PC-3 (cell line): ENCODE results near the gene NAA60. TPM values are rescaled to one million over a fixed set of nuclear protein-coding genes. Genes with fewer than 3 reads are reported as not detected.

Experiments used
- ATAC-seq: fragments of 200-7000 bp; cut with Tn5 transposase; 2 replicates; pipeline ENCODE4 v1.9.1; 2020; ENCODE audit warnings: mild to moderate bottlenecking, moderate library complexity
- BruUV-seq: library from RNA; stranded (reverse); fragments of 400-500 nt; replicated peaks from 2 replicates; lab custom pipeline; 2021; lab: Mats Ljungman, UMichigan
- CTCF ChIA-PET: fragments of 300-600 bp; sonication (Branson Sonifier 250); formaldehyde crosslinking; loops from one replicate; lab custom pipeline; 2022; ENCODE audit warnings: antibody characterized with exemption; lab: Charles Lee
- POLR2A ChIA-PET: fragments of 300-600 bp; sonication (Branson Sonifier 250); formaldehyde crosslinking; loops from one replicate; lab custom pipeline; 2022; ENCODE audit warnings: antibody characterized with exemption; ENCODE audit not compliant: unreplicated experiment; lab: Charles Lee
- DNase-seq: peaks from one replicate; pipeline ENCODE4 v3.0.0-alpha.2; 2015
- H2AFZ ChIP-seq: fragments of 300-600 bp; sonication (generic); 2 replicates; pipeline ENCODE4 v1.6.0; 2016; ENCODE audit warnings: antibody characterized with exemption, low read length
- H3F3A ChIP-seq: fragments of 300-600 bp; sonication (generic); one replicate; pipeline ENCODE4 v1.6.0; 2017; ENCODE audit warnings: antibody characterized with exemption, low read length, control low read depth, mild to moderate bottlenecking; ENCODE audit not compliant: unreplicated experiment
- H3K27ac ChIP-seq: fragments of 300-600 bp; sonication (generic); 2 replicates; pipeline ENCODE4 v1.5.1; 2016; ENCODE audit warnings: mild to moderate bottlenecking, low read length
- H3K27me3 ChIP-seq: fragments of 300-600 bp; sonication (generic); 2 replicates; pipeline ENCODE4 v1.6.1; 2016; ENCODE audit warnings: low read length, mixed read lengths
- H3K36me3 ChIP-seq: fragments of 300-600 bp; sonication (generic); 2 replicates; pipeline ENCODE4 v1.6.1; 2016; ENCODE audit warnings: low read depth, mixed run types, low read length, mixed read lengths
- H3K4me1 ChIP-seq: fragments of 300-600 bp; sonication (generic); 2 replicates; pipeline ENCODE4 v1.5.1; 2016; ENCODE audit warnings: low read length; ENCODE audit not compliant: insufficient read depth
- H3K4me2 ChIP-seq: fragments of 300-600 bp; sonication (generic); 2 replicates; pipeline ENCODE4 v1.6.0; 2016; ENCODE audit warnings: low read length
- H3K4me3 ChIP-seq: fragments of 300-600 bp; sonication (generic); 2 replicates; pipeline ENCODE4 v1.5.1; 2016; ENCODE audit warnings: mild to moderate bottlenecking, low read length, mixed read lengths
- H3K79me2 ChIP-seq: fragments of 300-600 bp; sonication (generic); 2 replicates; pipeline ENCODE4 v1.6.1; 2017; ENCODE audit warnings: low read length, mixed read lengths
- H3K9ac ChIP-seq: fragments of 300-600 bp; sonication (generic); 2 replicates; pipeline ENCODE4 v1.6.0; 2016; ENCODE audit warnings: mild to moderate bottlenecking, low read length
- H3K9me2 ChIP-seq: fragments of 300-600 bp; sonication (generic); replicated peaks from 2 replicates; pipeline ENCODE4 v1.6.1; 2016; ENCODE audit warnings: mixed run types, low read length, mixed read lengths
- H3K9me3 ChIP-seq: fragments of 300-600 bp; sonication (generic); 2 replicates; pipeline ENCODE4 v1.6.1; 2016; ENCODE audit warnings: low read length, mixed read lengths
- H4K20me1 ChIP-seq: fragments of 300-600 bp; sonication (generic); 2 replicates; pipeline ENCODE4 v1.6.1; 2016; ENCODE audit warnings: low read length, mixed read lengths
- EZH2 ChIP-seq: fragments of 300-600 bp; sonication (generic); IDR thresholded peaks from one replicate; pipeline ENCODE4 v1.6.1; 2017; ENCODE audit warnings: antibody characterized with exemption, mild to moderate bottlenecking, low read length; ENCODE audit not compliant: unreplicated experiment
- EZH2phosphoT487 ChIP-seq: fragments of 300-600 bp; sonication (generic); IDR thresholded peaks from 2 replicates; pipeline ENCODE4 v1.6.1; 2018; ENCODE audit warnings: mild to moderate bottlenecking, antibody characterized with exemption, low read length, borderline replicate concordance
- intact Hi-C: fragments of 100-400 bp; cut with micrococcal nuclease; formaldehyde crosslinking; loops from 2 replicates; pipeline ENCODE4 v1.9.0; 2023
- total RNA-seq: library from RNA; depleted of rRNA; stranded (reverse); fragments of >200 nt; gene quantifications from 2 replicates; pipeline ENCODE4 v1.2.3, GENCODE V29; 2014
- TF ChIP-seq, protein P1 (sequence below): fragments of 300-600 bp; sonication (generic); conservative IDR thresholded peaks from 2 replicates; pipeline ENCODE4 v1.5.1; 2017; ENCODE audit warnings: antibody characterized with exemption, low read depth, mild to moderate bottlenecking, low read length

Gene NAA60
- total RNA-seq, 1 experiment from 2014 or later, result 7.6 TPM

DNA sequence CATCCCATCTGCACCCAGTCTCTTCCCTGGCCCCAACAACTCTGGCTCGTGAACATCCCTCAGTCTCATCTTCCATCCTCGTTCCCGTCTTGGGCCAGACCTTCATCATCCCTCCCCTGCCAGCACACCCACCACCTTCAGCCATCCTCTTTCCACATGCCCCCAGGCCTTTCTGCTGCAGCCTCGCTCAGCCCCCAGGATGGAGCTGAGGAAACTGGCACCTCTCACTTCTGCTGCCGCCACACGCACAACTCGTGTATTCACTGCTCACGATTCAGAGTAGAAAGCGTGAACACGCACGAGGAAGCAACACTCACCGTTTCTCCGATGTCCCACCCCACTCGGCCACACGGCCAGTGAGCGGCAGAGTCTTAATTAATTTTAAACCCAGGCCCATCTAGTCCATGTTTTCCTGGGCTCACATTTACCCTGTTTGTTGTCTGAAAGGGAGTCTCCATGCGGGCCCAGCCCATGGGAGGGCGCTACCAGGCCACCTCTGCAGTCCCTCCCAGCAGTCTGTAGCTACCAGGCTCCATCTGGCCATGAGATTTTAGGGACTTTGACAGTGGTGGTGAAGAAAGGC is 39.3 kb downstream of the NAA60 start:
- no peak for ATAC-seq
- H3F3A ChIP-seq, result no peaks in the 10 kb centered on the region
- no peaks in the 10 kb centered on the region for H3K27me3 ChIP-seq
- POLR2A ChIA-PET, result no interaction called here
- BruUV-seq, result no TSS peak
- 0 out of 2 replicates have a peak, but pooled peaks cover 3% of the 10 kb centered on the region for H3K79me2 ChIP-seq
- DNase-seq, result no peak
- TF ChIP-seq, protein P1, sequence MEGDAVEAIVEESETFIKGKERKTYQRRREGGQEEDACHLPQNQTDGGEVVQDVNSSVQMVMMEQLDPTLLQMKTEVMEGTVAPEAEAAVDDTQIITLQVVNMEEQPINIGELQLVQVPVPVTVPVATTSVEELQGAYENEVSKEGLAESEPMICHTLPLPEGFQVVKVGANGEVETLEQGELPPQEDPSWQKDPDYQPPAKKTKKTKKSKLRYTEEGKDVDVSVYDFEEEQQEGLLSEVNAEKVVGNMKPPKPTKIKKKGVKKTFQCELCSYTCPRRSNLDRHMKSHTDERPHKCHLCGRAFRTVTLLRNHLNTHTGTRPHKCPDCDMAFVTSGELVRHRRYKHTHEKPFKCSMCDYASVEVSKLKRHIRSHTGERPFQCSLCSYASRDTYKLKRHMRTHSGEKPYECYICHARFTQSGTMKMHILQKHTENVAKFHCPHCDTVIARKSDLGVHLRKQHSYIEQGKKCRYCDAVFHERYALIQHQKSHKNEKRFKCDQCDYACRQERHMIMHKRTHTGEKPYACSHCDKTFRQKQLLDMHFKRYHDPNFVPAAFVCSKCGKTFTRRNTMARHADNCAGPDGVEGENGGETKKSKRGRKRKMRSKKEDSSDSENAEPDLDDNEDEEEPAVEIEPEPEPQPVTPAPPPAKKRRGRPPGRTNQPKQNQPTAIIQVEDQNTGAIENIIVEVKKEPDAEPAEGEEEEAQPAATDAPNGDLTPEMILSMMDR, result no peak
- no peak for TF ChIP-seq EZH2phosphoT487
- no peak for TF ChIP-seq EZH2
- H3K4me1 ChIP-seq, result no peaks in the 10 kb centered on the region
- no peak overlapping the region for H2AFZ ChIP-seq
- no peaks in the 10 kb centered on the region; the same call in 1 of the 2 replicates for H3K36me3 ChIP-seq
- no peaks in the 10 kb centered on the region for H3K9me2 ChIP-seq
- CTCF ChIA-PET, result no interaction called here
- intact Hi-C loops, result no loop called here
- H3K9me3 ChIP-seq, result no peaks in the 10 kb centered on the region
- H3K9ac ChIP-seq, result no peak overlapping the region
- no peak overlapping the region for H3K4me2 ChIP-seq
- no peaks in the 10 kb centered on the region for H4K20me1 ChIP-seq
- H3K27ac ChIP-seq, result no peak overlapping the region
- H3K4me3 ChIP-seq, result no peak overlapping the region

DNA sequence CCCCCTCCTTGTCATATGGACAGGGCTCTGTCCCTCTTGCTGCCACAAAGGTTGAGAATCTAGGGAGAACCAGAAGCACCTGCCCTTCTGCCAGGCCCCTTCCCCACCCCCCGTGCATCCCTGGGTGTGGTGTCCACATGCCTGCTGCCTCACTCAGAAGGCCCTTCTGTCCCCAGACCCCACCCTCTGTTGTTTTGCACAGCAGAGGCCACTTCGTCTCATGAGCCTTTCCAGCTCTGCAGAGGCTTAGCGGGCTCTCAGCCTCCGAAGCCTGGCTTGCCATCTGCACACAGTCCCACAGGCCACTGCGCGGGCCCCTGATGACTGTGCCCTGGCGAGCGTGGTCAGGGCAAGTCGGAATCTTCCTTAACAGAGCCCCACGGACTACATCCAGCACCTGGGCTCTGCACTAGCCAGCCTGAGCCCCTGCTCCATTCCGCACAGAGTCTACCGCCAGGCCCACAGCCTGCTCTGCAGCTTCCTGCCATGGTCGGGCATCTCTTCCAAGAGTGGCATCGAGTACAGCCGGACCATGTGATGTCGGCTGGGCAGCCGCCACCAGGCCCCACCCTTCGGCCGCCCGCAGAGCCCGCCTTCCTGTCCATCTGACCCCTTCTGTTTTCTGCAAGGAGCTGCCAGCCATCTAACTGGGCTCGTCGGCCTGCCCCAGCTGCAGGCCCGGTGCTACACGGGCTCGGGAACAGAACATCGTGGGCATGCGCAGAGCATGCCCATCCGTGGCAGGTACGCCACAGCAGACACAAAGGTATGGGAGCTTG is 41.0 kb downstream of the NAA60 start:
- no peak for TF ChIP-seq EZH2
- no peak for TF ChIP-seq EZH2phosphoT487
- TF ChIP-seq, protein P1, result no peak
- DNase-seq (no peak), ATAC-seq (no peak)
- Histone ChIP-seq H3K4me3 (no peak overlapping the region), H3K9ac (no peak overlapping the region), H3K9me3 (no peaks in the 10 kb centered on the region), H3K27me3 (no peaks in the 10 kb centered on the region), H3K36me3 (no peaks in the 10 kb centered on the region; the same call in 1 of the 2 replicates), H3K27ac (no peak overlapping the region), H3F3A (no peaks in the 10 kb centered on the region), H2AFZ (no peak overlapping the region), H3K79me2 (no peaks in the 10 kb centered on the region), H4K20me1 (no peaks in the 10 kb centered on the region), H3K4me1 (no peaks in the 10 kb centered on the region), H3K9me2 (no peaks in the 10 kb centered on the region), H3K4me2 (no peak overlapping the region)
- intact Hi-C loops, result no loop called here
- POLR2A ChIA-PET, result no interaction called here
- CTCF ChIA-PET, result no interaction called here
- no TSS peak for BruUV-seq
